NB4 (cell line): Measurements from ENCODE around the gene THAP7.
"Not testable (repeated sequence)": the region's sequence is repeated elsewhere in the genome, so short reads cannot be mapped to it uniquely, and the experiment has no call there.

Experiments used
- CTCF ChIP-seq: IDR thresholded peaks from one replicate; pipeline ENCODE4 v1.5.1; 2012; ENCODE audit warnings: low read depth, low read length
- MAX ChIP-seq: IDR thresholded peaks from 2 replicates; pipeline ENCODE4 v1.6.1; 2011; ENCODE audit warnings: low read depth, low read length
- POLR2A ChIP-seq: IDR thresholded peaks from 2 replicates; pipeline ENCODE4 v1.6.1; 2011; ENCODE audit warnings: mild to moderate bottlenecking; ENCODE audit not compliant: insufficient read length; ENCODE audit errors: extremely low read depth

- not testable (repeated sequence) for TF ChIP-seq CTCF, MAX, POLR2A
Observed at GRCh38 chr22:21039158-21039557, 37.2 kb upstream of the THAP7 start.
